Left renal cortex interstitium (tissue), 4 donors: ENCODE measurements around the gene PTPN1. TPM values are rescaled to one million over a fixed set of nuclear protein-coding genes. Genes with fewer than 3 reads are reported as not detected.
"Not testable (repeated sequence)": the region's sequence is repeated elsewhere in the genome, so short reads cannot be mapped to it uniquely, and the experiment has no call there.

Source experiments
- DNase-seq, 4 donors: peaks; one replicate each; pipeline ENCODE4 v3.0.0-alpha.2; 2013; ENCODE audit warnings: low read depth in 4 of 4, low spot score in 2 of 4, missing footprints in 1 of 4
- polyA plus RNA-seq, 4 donors: library from polyadenylated mRNA; unstranded; fragments of 120-200 nt; gene quantifications; one replicate each; pipeline ENCODE4 v1.2.1, GENCODE V29; 2013; ENCODE audit not compliant: insufficient read length in 4 of 4

PTPN1 gene
- polyA plus RNA-seq, 4 donors, result 31.3 to 33.6 (median 32.4) TPM

DNA sequence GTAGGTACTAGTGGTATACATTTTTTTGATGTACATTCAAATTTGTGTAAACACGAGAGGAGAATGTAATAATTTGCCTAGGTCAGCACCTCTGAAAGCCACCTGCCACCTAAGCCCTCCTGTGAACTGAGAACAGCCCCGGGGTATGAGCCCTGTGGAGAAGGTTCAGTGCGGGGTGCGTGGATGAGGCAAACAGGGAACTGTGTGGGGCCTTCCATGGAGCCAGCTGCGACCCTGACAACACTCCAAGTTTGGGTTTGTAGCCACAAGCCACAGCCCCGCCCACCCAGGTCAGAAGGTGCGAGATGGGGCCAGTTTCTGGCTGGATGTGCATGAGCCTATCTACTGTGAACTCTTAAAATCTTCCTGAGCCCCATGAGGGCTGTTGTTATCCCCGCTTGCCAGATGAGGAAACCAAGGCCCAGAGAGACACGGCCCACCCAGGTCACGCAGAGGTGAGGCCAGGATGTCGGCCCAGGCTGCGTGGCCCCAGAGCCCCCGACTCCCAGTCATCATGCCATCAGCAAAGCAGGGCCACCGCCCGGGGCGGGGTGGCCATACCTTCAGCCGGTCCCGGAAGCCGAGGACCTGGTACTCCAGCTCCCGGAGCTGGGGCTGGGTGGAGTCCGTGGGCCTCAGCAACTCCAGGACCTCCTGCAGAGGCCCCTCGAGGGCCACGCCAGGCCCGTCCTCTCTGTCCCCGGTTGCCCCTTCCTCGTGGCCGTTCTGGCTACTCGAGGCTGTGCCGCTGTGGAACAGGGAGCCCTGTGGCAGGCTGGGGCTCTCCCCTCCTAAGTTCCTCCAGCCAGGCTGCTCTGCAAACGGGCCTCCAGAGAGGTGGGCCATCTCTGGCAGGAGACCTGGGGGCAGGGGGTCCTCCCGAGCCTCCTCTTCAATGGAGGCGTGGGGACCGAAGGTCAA is 91.6 kb downstream of the PTPN1 start:
- no peak for DNase-seq

DNA sequence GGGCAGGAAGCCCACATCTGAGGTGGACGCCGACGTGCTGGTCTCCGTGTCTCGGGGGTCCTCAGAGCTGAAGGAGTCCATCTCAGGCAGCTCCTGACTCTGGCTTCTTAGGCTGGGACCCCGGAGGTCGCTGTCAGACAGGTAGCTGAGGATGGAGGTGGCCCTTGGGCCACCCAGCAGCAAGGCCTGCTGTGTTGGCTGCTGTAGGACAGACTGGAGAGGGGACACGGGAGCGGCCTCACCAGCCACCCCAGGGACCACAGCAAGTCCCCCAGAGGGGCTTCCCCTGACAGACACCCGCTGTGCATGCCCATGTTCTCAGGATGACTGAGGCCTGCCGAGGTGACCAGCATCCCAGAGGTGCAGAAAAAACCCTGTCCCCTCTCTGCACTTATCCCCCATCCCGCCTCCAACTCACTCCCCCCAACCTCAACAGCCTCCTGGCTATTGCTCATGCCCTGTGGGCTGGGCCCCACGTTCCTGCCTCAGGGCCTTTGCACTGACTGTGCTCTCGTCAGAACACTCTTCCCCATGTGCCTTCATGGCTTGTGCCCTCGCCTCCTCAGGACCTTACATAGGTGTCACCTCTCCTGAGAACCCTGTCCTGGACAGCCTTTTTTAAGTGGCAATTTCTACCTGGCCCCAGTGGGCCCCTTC is 92.4 kb downstream of the PTPN1 start:
- DNase-seq, result no peak

DNA sequence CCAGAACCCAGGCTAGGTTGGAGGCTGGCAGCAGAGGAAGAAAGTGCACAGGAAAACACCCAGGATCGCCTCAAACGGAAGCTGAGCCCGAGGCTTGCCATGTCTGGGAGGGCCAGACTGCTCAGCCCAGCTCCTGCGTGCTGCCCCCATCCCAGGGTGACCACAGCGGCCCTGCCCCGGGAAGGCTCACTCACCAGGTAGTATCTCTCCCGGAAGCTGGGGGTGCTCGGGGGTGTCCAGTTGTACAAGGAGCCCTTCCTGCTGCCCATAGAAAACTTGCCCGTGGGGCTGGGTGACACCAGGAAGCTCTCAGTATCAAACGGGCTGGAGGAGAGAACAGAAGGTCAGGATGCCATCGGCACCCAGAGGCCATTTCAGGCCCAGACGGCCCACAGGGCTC is 94.3 kb downstream of the PTPN1 start:
- no peak for DNase-seq

DNA sequence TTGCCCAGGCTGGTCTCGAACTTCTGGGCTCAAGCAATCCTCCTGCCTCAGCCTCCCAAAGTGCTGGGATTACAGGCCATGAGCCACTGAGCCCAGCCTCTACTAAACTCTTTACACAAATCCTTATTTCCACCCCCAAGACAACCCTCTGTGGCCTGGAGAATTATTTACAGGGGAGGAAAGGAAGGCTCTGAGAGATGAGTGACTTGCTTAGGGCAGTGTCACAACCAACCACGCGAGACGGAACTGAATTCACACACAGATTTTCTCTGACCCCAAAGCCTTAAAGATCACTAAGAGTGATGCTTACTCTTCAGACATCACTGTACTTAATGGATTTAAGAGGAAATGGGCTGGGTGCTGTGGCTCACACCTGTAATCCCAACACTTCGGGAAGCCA is 95.0 kb downstream of the PTPN1 start:
- no peak for DNase-seq

DNA sequence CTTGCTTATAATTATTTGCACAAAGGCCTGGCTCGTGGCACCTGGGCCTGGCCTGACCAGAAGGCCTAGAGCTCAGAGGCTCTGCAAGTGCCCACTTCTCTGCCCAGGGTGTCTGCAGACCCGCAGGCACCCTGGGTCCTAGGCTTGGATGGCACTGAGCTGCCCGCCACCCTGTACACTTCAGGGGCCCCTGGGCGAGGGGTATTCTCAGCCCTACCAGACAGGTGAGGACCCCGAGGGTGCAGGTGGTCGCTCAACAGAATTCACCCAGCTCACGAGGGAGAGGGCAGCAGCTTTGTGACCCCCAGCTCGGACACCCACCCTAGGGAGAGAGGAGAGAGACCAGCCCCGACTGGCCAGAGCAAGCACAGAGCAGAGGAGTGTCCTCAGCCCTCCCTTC is 97.3 kb downstream of the PTPN1 start:
- no peak for DNase-seq

DNA sequence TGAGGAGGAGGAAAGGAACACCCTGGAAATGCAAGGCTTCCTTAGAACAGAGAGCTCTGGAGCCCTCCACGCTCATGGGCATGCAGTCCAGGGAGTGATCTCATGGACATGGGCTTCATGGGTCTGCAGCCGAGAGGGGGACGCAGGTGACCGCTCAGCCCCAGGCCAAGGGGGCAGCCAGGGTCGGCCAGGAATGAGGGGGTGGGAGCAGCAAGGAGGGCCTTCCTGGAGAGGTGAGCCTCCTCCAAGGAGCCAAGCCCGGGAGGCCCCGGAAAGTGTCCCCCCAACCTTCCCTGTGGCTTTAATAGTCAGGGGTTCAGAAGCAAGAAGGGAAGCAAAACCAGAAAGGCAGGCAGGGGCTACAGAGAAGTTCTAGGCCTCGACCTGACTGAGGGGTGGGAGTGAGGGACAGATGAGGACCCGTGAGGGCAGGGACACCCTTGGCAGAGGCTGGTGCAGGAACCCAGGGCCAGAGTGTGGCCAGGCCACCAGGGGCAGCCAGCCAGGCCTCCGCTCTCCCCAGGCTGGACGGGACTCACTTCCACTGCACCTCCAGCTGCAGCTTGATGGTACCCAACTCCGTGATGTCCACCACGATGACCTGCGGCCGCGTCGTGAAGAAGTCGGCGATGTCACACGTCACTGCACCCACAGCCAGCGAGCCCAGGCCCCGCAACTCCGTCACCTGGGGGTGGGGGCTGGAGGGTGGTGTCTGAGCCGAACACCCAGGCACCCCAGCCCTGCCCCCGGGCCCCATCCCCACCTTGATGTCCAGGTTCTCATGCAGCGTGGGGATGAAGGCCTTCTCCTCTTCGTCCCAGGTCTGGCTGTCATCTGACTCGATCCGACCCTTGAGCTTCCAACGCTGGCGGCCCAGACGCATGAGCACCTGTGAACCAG is 97.9 kb downstream of the PTPN1 start:
- DNase-seq, result no peak

DNA sequence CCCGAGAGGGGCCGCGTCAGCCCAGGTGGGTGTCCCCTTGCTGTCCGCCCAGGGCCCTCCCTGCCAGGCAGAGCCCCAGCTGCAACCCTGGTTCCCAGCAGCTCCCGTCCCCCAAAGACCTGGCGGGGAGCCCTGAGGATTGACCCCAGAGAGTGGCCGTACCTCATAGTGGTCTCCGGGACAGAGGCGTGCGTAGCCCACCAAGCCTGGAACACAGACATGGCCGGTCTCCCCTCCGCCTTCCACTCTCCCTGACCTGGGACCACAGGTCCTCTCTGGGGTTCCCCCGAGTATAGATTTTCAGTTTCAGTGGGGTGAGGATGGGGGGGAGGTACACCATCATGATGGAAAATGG is 98.5 kb downstream of the PTPN1 start:
- DNase-seq, result no peak

DNA sequence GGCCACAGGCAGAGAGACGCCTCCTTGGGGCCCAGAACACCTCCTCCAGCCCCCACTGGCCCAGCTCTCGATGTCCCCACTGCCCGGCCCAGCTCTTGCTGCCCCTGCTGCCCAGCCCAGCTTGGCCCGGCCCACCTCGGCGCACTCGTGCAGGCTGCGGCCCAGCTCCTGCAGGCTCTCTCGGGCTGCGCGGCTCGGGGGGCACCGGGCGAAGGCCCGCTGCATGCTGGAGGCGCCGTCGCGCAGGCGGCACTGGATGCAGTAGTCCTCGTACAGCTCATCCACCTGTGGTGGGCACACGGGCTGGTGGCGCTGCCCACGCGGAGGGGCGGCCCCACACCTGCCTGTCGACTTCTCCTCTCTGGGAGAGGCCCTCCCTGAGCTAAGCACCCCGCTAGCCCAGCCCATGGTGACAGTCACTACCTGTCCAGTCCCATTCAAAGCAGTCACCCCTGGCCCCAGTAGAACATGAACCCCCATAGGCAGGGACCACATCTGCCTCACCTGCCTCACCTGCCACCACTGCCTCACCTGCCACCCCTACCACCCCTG is 99.3 kb downstream of the PTPN1 start:
- no peak for DNase-seq

DNA sequence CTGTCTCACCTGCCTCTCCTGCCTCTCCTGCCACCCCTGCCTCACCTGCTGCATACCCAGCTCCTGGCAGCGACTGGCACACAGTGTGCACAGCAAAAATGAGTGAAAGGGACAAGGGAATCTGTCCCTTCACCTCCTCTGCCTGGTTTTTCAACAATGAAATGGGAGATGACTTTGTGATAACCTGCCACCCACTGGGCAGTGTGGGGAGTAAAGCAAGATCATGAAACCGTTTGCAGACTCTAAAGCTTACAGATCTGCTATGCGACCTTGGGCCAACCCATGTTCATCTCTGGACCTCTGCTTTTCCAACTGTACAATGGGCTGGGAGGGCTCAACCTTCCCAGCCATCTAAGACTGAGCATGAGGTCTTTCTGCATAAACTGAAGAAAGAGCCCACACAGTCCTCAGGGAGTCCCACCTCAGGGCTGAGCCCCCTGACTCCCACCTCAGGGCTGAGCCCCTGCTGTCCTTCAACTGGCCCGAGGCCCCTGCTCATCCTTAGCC is 100.1 kb downstream of the PTPN1 start:
- DNase-seq, result no peak

DNA sequence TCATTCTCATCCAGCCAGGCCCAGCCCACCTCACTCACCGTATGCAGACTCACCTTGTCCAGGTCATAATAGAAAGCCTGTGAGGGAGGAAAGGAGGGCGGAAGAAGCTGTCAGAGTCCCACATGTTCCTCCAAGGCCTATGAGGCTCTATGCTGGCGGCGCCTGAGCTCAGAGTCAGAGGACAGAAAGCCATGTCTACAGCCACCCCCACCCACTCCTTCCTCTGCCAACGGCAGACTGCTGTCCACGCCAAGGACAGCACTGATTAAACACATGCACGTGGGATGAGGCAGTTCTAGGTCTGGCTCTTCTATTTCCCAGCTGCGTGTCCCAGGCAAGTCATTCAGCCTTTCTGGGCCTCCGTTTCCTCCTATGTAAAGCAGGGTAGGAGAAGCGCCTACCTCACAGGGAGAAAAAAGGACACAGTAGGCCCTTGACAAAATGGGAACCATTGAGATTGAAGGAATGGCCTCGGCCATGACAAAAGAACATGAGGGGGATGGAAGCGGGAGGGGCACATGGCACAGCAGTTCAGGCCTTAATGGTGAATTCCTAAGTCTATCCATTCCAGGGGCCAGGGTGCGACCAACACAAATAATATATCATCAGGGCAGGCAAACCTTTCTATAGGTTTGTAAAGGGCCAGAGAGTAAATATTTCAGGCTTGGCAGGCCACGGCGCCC is 101.1 kb downstream of the PTPN1 start:
- DNase-seq, result no peak

DNA sequence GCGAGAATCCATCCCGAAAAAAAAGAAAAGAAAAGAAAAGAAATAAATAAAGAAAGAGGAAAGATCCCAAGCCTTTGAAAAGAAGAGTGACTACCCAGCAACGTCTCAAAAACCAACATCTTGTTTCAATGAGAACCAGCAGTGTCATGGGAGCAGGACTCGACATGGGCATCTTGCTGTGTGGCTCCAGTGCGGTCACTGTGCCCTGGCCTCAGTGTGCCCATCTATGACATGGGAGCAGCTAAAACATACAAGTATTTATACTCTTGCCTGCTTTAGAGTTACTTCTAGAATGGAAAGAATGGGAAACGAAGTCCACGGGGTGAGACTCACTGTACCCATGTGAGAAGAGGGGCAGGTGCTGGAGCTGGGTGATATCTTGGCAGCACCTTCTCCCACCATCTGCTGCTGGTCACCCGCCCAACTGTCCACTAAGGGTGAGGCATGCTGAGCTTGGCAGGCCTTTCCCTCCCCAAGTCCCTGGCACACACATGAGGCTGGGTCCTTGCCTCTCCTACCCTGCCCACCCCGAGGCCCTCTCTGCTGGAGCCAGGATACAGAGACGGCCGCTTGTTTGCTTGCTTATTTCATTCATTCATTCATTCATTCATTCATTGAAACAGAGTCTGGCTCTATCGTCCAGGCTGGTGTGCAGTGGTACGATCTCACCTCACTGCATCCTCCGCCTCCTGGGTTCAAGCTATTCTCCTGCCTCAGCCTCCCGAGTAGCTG is 103.4 kb downstream of the PTPN1 start:
- DNase-seq, result no peak

DNA sequence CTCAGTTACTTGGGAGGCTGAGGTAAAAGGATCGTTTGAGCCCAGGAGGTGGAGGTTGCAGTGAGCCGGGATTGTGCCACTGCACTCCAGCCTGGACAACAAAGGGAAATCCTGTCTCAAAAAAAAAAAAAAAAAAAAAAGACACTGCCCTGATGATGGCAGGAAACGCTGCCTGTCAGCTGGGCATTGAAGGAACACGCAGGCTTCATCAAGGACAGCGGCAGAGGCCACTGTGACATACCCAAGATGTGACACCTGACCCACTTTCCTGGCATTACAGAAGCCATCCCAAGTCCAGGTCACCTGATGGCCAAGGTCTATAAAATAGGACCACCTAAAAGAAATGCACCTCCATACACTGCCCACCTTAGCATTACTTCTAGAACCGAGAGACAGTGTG is 105.2 kb downstream of the PTPN1 start:
- DNase-seq, result no peak

DNA sequence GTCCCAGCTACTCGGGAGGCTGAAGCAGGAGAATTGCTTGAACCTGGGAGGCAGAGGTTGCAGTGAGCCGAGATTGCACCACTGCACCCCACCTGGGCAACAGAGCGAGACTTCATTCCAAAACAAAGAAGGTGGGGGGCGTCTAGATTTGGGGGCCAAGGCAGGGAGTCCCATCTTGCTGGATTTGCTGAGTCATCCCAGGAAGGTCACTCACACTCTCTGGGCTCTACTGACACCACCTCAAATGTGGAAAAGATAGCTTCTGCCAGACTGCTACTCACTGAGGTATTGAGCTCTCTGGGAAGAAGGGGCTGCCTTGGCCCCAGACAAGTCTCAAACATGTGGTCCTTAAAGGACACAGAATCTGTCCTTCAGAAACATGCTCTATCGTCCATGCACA is 106.8 kb downstream of the PTPN1 start:
- DNase-seq, result no peak

DNA sequence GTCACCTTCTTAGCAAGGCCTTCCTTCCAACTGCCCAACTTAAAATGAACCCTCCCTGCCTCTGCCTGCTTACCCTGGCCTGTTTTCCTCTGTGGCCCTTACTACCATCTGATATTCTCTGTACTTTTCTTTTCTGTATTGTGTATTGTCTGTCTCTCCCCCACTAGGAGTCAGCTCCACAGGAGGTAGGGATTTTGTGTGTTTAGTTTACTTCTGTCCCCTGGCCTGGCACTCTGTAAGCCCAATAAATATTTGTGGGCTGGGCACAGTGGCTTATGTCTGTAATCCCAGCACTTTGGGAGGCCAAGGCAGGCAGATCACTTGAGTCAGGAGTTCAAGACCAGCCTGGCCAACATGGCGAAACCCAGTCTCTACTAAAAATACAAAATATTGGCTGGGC is 108.4 kb downstream of the PTPN1 start:
- no peak for DNase-seq

DNA sequence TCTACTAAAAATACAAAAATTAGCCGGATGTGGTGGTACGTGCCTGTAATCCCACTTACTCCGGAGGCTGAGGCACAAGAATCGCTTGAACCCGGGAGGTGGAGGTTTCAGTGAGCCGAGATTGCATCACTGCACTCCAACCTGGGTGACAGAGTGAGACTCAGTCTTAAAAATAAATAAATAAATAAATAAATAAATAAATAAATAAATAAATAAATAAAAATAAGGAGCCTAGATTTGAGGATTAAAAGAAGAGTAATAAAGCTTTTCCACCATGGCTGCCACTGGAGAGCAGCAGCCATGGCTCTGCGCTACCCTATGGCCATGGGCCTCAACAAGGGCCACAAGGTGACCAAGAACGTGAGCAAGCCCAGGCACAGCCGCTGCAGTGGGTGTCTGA is 110.3 kb downstream of the PTPN1 start:
- not testable (repeated sequence) for DNase-seq

DNA sequence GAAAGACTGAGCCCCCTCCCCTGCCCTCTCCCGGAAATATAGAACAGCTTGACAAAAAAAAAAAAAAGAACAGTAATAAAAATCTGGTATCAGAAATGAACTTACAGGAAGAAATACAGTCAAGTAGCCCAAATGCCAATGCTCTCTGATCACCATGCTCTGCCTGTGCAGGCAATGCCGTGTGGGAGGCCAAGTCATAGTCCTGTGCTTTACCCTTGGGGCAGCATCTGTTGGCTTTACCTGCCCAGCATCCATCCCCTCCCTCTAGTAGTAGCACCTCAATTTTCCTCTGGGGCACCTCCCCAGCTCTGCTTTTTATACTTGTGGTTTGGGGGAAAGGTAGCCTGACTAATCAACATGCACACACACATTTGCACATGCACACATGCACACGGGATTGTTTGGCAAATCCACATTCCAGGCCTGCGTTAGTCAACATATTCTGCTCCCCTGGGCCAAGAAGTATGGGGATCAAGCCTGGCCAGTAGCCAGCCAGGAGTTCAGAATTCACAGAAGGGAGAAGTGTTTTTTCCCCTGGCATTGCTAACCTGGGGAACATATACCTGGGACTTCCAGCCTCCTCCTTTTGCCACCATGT is 111.0 kb downstream of the PTPN1 start:
- DNase-seq, result no peak

DNA sequence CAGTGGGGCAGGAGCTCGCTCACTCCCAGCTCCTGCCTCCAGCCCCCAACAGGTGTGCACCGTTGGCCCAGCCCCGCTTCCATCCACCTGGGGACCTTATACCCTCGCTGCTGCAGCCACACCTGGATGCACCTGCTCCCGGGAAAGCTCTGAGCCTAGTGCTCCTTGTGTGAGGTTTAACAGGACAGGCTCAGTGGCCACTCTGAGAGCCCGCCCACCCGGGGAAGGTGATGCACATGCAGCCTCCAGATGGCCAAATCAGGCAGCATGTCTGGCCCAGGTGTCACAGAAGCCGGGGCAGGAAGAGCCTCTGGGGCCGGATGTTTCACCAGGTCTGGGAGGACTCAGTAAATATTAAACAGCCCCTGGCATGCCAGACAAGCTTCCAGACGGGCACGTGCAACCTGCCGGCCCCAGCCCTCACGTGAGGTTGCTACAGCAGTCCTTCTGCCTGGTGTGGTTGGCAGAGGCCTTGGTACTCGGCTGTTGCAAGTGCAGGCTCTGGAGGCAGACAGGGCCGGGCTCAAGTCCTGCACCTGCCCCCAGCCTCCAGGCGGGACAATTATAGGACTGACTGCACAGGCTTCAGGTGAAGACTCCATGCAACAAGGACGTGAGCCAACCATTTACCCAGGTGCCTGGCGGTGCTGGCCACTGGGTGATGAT is 114.3 kb downstream of the PTPN1 start:
- no peak for DNase-seq

DNA sequence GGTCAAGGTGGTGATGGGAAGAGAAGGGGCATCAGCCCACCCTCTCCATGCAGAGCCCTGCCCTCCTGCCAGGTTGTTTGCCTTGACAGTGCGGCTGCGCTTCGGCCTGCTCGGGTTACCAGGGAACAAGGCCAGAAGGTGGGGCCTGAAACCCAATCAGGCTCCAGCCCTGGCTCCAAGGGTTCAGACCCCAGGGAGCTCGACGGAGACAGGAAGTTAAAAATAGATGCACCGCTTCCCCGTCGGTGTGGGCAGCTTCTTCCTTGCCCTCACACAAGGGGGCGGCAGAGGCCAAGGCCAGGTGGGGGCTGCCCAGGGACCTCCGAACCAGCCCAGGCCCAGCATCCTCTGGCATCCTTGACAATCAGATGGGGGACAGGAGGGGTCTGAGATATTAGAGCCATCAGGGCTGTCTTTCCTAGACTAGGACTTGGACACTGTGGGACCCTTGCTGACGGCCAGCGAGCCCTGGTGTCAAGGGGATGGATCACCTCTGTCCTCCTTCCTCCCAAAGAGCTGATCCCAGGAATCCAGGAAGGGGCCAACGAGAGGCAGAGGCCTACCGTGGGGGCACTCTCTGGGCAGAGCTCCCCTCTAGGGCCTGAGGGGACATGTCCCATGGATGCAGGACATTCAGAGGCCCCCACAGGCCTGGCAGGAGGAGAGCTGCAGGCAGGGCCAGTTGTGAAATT is 115.9 kb downstream of the PTPN1 start:
- no peak for DNase-seq
